ENCODE results near the gene EDDM3A.
"Not testable (repeated sequence)": the region's sequence is repeated elsewhere in the genome, so short reads cannot be mapped to it uniquely, and the experiment has no call there.

The EDDM3A gene, protein sequence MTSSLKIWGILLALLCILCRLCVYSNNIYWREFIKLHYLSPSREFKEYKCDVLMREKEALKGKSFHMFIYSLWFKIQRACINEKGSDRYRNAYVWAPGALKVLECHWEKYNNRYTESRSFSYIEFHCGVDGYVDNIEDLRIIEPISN

DNA sequence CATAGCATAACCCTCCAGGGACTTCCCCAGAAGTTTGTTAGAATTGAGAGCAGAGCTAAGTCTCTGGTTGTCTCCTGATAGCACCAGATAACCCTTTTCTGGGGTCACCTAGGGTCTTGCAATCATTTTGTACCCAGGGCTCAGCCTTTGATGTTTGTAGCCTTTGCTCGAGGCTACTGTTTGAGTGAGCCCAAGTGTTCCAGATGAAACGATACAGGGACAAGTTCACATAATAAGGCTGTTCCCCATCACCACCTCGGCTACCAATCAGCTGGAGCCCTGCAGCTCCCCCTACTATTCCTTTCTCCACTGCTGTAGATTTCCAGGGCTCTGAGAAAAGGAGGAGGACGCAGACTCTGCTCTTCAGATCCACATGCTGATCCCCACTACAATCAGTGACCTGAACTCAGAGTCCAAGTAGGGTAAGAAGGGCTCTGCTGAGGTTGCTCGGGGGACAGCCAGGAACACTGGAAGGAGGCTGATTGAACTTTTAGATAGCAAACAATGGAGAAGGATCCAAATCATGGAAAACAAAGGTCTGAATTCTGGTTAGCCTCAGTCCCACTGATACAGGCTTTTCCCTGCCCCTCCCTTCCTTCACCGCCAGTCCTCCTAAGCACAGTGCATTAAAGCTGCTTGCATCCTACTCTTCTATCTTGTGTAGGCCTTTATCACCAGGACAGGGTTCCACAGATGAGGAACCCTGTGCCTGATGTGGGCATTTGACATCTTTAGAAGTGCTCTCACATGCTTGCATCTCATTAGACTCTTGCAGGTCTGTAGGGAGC is at the start of gene EDDM3A:
TSS of gene EDDM3A (plus strand) at position 317 of the 788 bp plus-strand sequence. CDS start 1,694 bp downstream, outside the sequence.
- no peak for DNase-seq

DNA sequence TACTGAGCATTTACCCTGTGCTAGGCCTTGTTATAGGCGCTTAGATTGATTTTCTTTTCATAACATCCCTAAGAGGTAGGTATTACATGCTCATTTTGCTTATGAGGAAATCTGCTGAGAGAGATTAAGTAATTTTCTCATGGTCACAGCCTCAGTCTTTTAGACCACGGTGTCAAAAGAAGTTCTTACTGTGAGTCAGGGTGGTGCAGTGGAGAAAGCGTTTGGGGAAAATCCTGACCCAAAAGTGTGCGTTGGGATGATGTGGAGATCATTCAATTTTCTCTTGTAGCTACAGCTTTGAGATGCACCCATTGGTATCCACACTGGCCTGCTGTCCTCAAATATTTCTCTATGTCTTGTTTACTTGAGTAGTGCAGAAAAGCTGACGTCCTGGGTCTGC is 48.9 kb upstream of the EDDM3A start:
- DNase-seq = no peak

DNA sequence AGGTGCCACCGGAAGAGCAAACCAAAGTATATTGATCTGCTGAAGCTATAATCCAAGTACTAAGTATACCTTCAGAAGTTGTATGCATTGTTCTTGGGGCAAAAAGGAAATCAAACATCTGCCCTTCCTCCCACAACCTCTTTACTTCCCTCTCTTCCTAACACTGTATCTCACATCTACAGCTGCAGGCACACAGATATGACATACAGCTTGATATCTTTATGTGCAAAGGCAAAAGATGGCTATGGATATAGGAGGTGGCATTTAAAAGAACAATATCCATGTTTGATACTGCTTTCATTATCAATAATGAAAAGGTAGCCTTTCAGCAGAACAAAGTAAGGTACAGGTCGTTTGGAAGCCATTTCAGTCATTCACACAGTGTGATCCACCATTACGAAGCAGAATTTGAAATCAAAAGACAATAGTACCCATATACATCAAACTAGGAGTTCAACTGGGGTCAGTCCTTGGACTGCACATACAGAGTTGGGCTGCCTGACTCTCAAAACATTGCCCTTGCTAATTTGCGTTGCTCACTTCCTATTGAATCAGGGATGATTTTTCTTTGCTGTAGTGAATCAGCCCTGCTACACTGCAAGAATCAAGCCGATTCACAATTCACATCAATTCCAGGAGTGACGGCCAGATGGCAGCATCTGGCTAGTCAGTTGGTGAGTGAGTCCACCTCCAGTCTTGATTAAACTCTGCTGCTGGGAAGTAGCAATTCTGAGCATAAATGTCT is 48.2 kb upstream of the EDDM3A start:
- peak; percentile 70 to 71 for DNase-seq

DNA sequence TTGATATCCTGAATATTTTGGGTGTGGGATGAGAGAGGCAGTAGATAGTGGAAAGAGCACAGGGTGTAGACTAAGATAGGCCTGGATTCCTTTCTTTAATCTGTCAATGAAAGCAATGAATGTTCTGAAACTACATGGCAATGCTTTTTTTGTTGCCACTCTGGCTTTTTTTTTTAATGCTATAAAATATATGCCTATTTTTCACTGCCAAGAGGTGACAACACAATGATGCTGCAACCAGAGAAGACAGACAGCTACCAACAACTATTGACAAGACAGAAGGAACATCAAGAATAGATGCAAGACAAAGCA is 47.7 kb upstream of the EDDM3A start:
- no peak for DNase-seq

DNA sequence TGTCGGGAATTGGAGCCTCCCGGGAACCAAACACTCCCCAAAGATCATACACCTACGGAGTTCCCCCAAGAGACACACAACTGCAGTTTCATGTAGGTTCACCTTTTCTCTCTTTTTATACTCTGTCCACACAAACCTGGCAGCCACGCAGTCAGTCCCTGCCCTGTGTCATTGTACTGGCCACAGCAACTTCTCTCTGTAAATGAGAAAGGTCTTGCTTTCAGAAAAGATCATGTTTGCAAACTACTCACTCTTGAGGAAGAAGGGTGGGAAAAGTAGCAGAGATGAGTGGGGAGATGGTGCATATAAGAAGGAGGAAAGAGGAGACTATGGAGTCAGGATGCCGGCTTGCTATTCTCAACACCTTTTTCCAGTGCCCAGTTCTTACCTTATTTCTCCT is 46.8 kb upstream of the EDDM3A start:
- DNase-seq = no peak

DNA sequence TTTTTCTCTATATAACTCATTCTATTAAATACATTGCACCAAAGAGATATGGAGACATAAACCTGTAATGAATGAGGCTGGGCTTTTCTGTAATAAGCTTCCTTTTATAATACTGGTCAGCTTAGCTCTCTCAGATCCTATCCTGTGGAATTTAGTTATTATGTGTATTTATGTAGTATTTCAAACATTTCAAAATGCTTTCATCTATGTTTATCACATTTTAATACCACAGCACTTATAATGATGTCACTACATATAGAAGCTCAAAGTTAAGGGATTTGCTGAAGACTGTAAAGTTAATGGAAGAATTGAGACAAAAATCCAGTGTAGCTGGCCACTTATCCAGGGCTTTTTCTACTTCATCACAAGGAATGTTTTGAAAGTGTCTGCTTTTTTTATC is 45.8 kb upstream of the EDDM3A start:
- DNase-seq = no peak

DNA sequence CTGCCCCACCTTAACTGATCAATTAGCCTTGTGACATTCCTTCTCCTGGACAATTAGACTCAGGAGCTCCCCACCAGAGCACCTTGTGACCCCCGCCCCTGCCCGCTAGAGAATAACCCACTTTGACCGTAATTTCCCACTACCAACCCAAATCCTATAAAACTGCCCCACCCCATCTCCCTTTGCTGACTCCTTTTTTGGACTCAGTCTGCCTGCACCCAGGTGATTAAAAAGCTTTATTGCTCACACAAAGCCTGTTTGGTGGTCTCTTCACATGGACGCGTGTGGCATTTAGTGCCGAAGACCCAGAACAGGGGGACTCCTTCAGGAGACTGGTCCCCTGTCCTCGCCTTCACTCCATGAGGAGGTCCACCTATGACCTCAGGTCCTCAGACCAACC is 44.7 kb upstream of the EDDM3A start:
- DNase-seq = not testable (repeated sequence)

DNA sequence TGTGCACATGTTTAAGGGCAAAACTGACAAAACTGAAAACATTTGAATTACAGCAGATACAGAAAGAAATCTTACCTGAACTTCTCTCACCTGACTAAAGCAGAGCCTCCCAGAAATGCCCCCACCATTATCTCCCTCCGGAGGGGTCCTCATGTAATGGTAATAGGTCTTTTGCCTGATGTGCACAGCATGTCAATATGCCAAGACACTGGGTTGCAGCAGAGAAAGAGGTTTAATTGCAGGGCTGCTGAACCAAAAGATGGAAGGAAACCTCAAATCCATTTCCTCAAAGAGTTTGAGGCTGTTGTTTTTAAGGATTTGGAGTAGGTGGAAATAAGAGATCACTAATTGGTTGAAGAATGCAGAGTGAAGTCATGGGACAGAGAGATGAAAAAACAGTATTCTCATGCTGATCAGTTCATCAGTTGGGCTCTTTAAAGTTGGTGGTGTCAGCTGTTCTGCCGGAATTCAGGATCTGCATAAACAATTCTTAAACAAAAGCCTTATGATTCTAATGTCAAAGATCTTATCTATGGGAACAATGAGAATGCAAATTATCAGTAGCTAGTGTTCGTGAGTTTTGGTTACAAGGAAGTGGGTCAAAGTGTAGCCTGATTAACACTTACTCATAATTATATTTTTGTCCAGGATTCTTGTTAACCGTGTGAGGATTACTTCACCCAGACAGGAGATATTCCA is 38.9 kb upstream of the EDDM3A start:
- no peak for DNase-seq

DNA sequence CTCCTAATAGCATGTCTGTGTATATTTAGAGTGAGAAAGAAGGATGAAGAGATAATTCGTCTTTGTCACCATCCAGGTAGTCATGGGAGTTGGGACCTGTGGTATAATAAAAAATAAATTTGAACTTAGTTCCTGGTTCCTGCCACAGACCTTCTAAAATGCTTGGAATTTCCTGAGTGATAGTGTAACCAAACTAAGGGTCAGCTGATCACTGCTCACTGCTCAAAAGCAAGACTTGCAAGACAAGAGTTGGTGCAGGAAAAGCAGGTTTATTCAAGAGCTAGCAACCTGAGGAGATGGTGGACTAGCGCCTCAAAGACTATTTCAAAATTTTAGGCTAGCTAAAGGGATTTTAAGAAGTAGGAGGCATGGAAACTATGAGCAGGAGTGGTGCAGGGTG is 38.1 kb upstream of the EDDM3A start:
- no peak for DNase-seq

DNA sequence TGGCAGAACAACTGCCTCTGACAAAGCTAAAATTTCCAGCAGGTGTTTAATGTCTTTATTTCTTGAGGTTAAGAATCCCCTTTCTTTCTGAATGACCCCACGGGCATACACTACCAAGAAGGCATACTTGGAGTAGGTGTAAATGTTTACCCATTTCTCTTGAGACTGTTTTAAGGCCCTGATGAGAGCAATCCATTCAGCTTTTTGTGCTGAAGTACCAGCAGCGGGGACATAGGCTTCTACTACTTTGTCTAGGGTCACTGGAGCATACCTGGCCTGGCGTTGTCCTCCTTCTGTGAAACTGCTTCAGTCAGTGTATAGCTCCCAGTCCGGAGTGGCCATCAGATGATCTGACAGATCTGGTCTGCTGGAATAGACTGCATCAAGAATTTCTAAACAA is 34.4 kb upstream of the EDDM3A start:
- no peak for DNase-seq

DNA sequence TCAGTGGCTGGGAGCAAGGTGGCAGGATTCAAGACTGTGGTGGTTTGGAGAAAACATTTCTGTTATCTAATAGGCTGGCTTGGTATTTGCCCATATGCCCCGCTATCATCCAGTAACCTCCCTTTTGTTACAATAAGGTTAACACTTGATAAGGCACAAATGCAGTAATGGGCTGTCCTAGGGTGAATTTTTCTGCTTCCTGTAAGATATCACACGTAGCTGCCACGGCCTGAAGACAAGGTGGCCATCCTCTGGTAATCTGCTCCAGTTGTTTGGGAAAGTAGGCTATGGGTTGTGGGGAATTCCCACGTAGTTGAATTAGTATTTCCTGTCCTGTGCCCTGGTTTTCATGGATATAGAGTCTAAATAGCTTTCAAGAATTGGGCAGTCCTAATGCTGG is 34.0 kb upstream of the EDDM3A start:
- DNase-seq = no peak

DNA sequence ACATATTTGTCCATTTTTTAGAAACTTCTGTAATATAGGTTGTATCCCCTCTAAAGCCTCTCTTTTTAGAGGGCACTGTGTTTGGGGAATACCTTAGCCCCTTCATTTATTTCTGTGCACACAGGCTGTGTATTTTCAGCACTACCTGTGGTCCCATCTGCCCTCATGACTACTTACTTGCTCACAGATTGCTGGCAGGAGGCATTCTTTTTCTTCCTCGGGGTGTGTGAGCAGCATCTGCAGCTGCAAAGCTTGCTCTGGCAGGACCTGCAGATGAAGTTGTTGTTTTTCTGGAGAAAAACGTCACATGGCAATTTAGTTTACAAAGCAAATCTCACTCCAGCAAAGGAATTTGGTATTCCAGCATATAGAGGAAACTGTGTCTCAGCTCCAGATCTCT is 32.8 kb upstream of the EDDM3A start:
- DNase-seq = no peak

DNA sequence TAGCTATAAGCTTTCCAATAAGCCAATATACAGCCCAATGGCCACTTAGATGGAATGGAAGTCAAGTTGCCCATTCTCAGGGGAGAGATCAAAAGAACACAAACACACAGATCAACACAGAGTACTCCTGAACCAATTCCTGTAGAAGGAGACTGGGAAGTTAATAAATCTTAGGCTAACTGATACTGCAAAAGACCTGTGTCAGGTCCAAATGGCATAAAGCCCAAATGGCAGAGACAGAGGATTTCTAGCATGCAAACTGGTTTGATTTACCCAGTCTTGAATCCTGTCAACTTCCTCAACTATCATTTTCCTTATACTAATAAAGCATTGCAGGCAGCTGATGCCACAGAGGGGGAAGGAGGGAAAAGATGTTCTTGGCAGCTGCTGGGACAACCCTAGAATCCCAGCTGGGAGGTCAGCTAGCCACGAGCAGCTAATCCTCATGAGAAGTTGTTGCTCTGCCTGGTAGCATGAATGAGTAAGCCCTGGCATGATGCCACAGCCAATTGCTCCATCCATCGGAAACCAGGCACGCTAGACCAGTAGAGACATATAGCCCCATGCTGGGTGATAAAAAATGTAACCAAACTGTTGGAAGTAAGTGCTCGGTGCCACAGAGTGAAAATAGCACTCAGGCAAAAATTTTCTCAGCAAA is 31.0 kb upstream of the EDDM3A start:
- peak in 1 of 2 donors; percentile 75 for DNase-seq

DNA sequence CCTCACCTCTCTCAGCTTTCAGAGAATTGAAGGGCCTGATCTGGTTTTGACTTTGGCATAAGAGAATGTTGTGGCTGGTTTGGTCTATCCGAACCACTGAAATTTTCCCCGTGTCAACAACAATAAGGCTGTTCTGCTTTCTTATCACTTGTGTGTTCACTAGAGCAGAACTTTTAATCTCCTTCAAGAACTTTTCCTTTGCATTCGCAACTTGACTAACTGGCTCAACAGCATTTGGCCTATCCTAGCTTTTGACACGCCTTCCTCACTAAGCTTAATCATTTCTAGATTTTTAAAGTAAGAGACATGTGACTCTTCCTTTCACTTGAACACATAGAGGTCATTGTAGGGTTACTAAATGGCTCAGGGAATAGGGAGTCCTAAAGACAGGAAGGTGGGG is 25.9 kb upstream of the EDDM3A start:
- DNase-seq = no peak

DNA sequence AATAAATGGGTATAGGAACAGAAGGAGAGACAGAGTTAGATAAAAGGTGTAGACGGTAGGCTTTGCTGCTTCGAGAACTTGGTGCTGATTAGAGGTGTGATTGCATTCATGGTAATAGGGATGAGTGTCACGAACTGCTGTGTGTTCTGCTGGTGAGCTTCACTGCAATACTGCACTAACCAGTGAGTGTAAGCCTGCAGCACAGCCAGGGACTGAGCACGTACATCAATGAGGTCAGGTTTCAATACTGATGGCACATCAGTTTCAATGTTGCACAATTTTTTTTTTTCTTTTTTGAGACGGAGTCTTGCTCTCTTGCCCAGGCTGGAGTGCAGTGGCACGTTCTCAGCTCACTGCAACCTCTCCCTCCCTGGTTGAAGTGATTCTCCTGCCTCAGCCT is 24.9 kb upstream of the EDDM3A start:
- no peak for DNase-seq

DNA sequence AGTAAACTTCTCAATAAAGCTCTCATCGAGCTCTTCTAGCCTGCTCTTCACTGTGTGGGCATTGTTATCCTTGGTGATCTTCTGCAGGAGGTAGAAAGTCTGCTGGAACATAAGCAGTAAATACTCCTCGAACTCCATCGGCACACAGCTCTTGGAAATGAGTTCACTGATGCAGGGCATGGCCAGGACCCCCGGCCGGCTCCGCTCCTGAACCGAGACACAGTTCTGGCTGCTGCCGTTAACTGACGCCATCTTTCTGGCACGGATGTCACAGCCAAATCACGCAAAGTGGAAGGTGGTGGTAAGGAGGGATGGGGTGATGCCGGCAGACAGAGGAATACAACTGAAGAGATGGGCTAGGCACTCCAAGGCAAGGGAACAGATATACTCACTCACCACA is 23.7 kb upstream of the EDDM3A start:
- no peak for DNase-seq

DNA sequence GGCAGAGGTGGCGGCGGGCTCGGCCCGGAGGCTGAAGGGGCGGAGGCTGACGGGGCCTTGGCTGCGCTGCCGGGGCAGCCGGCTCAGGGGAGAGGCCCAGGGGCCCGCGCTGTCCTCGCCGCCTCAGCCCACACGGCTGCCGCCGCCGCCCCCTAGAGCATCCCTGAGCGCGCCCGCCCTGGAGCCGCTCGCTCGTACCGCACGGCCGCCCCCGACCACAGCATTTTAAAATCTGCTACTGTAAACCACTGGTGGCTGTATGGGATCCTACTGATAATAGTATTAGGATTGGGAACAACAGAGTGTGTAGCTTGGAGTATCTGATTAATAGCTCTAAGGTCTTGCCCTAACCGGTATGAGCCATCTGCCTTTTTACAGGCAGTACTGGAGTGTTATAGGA is 22.2 kb upstream of the EDDM3A start:
- no peak for DNase-seq

DNA sequence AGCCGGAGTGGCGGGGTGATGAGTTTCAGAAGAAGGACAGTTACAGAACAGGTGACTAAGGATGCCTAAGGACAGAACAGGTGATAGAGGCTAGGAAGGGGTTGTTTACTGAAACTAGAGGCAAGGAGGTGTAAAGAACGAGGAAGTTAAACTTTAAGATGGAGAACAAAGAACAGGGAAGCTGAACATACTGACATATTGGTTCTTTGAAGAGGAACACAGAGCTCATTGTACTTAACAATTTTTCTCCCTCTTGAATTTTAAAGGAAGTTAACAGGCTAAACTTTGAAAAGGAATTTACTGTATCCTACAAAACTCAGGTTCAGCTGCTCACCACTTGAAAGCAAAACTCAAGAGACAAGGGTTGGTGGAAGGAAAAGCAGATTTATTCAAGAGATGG is 19.6 kb upstream of the EDDM3A start:
- DNase-seq = not testable (repeated sequence)

DNA sequence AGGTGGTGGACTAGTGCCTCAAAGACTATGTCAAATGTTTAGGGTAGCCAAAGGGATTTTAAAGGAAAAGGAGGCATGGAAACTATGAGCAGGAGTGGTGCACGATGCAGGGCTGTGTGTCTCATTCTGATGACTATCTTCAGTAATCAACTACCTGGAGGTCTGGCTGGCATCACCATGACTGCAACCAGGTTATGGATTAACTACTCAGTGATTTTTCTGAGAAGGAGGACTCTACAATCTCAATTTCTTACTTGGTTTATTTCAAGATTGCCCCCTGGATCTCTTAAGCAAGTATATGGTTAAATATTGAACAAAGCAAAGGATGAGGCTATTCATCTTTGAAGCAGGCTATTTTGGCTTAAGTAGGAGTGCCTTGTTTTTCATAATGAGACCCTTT is 19.2 kb upstream of the EDDM3A start:
- no peak for DNase-seq

DNA sequence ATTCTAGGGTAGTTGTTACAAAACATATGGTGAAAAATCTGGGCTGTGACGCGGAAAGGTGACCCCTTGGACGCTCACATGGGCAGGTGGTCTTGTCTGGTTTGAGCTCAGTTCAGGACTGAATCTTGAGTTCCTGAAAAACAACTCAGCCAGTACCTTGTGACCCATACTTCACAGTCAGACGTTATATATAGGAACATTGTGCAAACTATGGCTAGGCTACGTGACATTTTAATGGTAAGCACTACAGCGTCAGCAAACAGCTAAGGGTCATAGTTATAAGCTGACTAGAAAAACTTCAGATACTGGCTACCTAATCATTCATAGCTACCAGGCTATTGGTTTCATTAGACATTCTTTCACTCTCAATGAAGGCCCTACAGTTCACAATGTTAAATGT is 14.8 kb upstream of the EDDM3A start:
- DNase-seq = no peak

DNA sequence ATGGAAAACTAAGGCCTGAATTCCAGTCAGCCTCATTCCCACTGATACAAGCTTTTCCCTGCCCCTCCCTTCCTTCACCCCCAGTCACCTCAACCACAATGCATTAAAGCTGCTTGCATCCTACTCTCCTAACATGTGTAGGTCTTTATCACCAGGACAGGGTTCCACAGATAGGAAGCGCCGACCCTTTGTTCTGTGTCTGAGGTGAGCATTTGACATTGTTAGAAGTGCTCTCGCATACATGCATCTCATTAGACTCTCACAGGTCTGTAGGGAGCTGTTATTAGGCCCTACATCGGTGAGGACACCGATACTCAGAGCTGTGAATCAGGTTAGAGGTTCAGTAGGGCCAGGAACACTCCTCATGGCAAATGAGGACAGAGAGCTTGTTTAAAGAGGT is 13.2 kb upstream of the EDDM3A start:
- DNase-seq = no peak

DNA sequence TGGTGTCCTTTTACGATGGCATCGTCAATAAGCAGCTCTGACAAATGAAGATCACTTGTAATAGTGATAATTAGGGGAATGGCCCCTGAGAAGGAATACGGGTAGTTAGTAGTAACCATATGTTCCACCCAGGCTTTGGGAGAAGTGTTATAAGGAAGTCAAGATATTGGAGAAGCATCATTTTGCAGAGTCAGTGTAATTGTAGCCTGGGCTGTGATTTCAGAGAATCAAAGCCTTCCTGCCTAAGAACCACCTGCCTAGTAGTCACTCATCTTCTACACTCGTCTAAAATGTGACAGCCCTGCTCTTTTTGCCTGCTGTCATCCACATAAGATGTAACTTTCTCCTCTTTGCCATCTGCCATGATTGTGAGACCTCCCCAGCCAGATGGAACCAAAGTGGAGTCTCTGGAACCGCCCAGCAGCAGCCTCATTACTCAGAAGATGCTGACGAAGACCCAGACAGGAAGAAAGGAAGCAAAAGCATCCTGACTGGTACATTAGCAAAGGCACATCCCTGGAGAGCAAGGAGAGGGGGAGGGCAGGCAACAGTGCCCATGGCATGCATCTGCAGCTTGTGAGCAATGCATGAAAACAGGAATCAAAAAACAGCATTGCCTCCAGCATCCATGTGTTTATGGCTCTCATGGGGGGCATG is 12.6 kb upstream of the EDDM3A start:
- no peak for DNase-seq

All from CD4-positive, alpha-beta T cell treated with Interleukin-1 beta for 1 hour (primary cell).